RKO (cell line): Measurements from ENCODE around the gene NFKBIB.
"Not testable (repeated sequence)": the region's sequence is repeated elsewhere in the genome, so short reads cannot be mapped to it uniquely, and the experiment has no call there.

Experiments used
- DNase-seq: peaks from one replicate; pipeline ENCODE4 v3.0.0-alpha.2; 2016; ENCODE audit warnings: low spot score

NFKBIB gene

GRCh38 chr19:38875656-38876395 lies 23.9 kb upstream of the NFKBIB start:
- DNase-seq, result no peak

DNA sequence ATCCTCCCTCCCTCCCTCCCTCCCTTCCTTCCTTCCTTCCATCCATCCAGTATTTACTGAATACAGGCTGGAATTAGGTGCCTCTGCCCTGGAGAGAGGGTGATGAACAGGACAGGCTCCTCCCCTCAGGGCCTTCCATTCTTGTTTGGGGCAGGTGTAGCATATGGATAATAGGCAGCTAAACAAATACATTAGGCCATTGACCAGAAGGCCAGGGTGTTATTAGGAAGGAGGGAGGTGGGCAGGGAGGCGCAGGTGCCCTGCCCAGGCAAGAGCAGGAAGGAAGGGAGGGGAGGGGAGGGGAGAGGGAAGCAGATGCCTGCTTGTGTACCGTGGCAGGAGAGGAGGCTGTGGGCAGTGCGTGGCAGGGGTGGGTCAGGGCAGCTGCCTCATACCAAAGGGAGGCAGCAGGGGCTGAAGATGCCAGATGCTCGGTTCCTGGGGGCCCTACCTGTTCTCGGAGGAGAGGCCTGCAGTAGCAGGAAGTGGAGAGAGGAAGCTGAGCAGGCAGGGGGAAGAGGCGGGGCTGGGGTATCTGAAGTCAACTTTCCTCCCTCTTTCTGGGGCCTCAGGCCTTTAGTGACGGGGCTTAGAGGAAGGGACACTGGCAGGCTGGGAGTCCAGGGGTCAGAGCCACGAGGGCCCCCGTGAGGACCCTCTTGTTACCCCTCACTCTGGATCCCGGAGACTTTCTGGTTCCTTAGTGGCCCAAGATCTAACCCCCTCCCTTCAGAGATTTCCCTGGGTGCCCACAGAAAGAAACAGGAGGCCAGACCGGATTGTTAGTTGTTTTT lies 21.8 kb upstream of the NFKBIB start, which contains the start of gene RINL:
TSS of gene RINL (minus strand) at position 495 of the 794 bp plus-strand sequence. CDS start 1,533 bp downstream, outside the sequence.
- DNase-seq, result no peak

DNA sequence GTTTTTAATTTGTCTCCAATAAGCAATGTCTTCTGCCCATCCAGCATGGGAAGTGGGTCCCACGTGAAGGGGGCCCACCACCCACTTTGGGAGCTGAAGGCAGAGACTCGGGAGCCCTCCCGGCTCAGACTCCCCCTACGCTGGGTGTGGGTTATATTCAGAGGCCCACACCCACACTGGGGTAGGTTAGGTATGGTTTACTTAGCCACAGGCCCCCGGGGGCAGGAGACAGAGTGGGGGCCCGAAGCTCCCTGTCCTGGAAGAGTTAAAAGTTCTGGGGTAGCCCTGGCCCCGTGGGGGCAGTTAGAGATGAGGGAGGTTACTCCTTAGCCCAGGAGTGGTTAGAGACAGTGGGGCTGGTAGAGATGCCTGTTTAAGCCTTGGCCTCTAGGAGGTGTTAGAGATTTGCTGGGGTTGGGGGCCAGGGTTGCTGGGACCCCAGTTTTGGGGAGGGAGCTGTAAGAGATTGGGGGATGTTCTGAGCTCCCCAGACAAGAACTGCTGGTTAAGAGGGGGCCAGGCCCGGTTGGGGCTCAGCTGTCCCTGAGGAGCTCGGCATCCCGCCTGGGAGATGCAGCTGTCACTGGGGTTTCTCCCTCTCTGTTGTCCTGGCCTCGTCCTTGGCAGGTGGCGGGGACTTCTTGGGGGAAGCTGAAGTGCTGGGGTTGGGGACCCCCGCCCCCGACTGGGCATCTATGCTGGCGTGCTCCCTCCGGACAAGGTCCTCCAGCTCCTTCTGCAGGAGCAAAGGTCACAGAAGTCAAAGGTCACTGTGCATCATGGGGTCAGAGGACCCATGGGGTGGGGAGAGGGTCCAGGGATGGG lies 21.0 kb upstream of the NFKBIB start:
- DNase-seq, result no peak

DNA sequence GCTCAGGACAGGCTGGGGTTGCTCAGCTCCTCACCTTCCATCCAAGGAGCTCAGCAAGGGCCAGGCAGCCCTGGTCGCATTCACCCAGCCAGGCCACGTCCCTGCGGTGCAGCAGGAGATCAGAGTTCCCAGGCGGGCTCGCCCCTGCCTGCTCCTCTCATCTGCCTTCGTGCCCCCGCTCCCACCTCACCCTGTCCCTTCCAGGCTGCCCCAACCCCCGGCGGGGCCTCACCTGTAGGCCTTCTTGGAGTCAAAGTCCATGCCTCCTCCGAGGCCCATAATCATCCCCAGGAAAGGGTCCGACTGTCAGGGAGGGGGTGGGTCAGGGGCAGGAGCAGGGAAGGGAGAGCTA lies 20.4 kb upstream of the NFKBIB start:
- DNase-seq, result no peak

GRCh38 chr19:38880076-38880881 lies 19.5 kb upstream of the NFKBIB start:
- no peak for DNase-seq

DNA sequence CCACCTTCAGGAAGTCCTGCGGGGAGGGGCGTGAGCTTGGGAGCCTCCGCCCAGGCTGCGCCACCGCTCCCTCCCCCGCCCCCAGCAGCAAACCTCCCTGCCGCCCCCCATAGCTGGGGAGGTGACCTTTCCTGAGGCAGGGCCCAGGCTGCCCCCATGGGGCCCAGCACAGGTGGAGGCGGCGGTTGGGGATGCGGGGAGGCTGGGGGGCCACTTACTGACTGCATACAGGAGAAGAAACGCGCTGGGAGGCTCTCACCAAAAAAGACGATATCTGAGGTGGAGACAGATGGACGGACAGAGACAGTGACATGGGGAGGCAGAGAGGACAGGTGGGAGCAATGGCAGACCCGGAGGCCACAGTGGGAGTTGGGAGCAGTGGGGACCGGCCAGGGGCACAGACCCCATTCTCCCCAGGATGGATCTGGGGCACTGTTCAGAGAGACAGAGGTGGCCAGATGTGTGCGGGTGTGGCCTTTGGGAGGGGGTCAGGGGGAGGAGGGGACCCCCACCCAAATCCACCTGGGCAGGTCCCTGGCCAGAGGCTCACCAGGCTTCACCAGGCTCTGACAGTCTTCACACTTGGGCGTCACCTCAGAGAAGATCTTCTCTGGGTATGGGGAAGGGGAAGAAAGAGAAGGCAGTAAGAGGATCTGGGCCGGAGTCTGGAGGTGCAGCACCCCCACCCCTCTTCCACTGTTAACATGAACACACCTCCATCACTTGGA lies 18.7 kb upstream of the NFKBIB start:
- no peak for DNase-seq

GRCh38 chr19:38883286-38883685 lies 16.5 kb upstream of the NFKBIB start:
- no peak for DNase-seq

DNA sequence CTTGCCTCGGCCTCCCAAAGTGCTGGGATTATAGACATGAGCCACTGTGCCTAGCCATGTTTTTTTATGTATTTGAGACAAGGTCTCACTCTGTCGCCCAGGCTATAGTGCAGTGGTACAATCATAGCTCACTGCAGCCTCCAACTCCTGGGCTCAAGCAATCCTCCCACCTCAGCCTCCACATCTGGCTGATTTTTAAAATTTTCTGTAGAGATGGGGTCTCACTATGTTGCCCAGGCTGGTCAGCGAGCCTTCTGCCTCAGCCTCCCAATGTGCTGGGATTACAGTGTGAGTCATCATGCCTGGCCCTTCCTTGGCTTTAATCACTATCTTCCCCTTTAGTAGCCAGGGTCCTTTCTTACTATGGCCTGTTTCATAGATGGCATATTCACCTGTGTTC lies 15.1 kb upstream of the NFKBIB start:
- not testable (repeated sequence) for DNase-seq

- no peak for DNase-seq
Measured at GRCh38 chr19:38888876-38889275, 10.9 kb upstream of the NFKBIB start.

DNA sequence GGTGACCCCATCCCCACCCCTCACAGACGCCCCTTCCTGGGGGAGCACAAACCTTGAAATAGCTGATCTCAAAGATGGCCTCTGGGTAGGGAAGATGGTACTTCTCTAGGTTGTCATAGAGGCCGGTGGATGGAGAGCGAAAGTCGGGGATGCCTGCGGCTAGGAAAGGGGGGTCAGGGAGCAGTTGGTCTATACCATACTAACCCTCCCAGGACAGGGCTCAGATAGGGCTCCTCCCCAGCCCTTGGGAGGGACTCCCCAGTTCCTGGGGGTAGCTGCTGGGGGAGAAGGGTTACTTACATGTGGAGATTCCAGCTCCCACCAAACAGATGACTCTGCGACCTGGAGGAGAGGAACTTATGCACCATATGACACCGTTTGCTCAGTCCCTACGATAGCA lies 10.0 kb upstream of the NFKBIB start:
- no peak for DNase-seq

- no peak for DNase-seq
Measured at GRCh38 chr19:38890686-38891085, 9.1 kb upstream of the NFKBIB start.

DNA sequence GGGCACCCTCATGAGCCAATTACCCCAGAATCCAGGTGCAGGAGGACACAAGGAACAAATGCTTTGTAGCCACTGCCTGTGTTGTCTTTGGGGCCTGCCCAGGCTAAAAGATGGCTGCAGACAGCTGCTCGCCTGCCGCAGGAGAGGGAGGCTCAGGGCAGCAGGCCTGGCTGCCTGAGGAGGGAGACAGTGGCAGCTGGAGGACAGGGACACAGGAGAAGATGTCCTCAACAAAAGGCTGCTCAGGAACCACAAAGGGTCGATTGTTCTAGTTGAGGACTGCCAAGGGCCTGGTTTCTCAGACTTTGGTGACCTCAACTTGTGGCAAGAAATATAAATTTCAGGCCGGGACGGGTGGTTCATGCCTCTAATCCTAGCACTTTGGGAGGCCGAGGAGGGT lies 8.0 kb upstream of the NFKBIB start:
- DNase-seq, result no peak

- no peak for DNase-seq
Measured at GRCh38 chr19:38892841-38893240, 6.9 kb upstream of the NFKBIB start.

GRCh38 chr19:38893341-38893771 lies 6.4 kb upstream of the NFKBIB start:
- no peak for DNase-seq

GRCh38 chr19:38894968-38895367 lies 4.8 kb upstream of the NFKBIB start:
- DNase-seq, result no peak

DNA sequence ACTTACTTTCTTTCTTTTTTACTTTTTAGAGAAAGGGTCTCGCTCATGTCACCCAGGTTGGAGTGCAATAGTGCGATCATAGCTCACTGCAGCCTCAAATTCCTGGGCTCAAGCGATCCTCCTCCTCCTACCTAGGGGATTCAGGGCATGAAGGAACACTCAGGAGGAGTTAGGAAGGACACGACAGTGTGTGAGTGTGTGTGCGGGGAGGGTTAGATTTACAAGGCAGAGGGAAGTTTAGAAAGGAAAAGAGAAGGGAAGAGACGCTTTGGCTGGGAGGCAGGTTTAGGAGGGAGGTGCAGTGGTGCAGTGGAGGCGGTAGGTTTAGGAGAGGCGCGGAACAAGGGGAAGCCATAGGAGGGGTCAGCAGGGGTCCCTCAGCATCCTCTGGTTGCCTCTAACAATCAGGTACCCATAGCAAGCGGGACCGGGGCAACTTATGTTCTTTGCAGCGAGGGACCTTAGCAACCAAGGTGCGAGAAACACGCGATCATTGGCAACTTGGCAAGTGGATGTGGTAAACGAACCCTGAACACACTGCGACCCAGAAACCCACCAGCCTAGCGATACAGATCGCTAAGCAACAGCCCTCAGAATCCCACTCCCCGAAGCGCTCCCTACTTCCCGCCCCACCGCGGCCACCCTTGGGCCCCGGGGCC lies 852 bp upstream of the NFKBIB start:
- DNase-seq, result peak; percentile 31

- DNase-seq, result peak; percentile 85
Measured at GRCh38 chr19:38900202-38900629, 447 bp downstream of the NFKBIB start.

DNA sequence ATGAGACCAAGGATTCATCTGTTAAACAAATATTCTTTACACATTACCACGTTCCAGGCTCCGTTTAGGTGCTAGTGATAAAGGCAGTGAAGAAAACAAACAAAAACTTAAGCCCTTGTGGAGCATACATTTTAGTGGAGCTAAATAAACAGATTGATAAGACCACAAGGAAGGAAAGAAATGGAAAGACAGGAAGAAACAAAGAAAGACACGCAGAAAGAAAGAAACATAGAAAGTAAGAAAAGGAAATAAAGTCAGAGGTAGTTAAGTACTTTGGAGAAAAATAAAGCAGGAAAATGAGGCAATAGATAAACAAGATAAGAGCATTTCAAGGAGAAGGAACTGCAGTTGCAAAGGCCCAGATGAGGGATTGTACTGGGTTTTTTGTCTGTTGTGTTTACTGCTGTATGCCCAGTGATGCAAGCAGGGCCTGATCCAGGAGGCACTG lies 998 bp downstream of the NFKBIB start:
- peak; percentile 28 for DNase-seq

GRCh38 chr19:38901683-38902082 lies 1.9 kb downstream of the NFKBIB start:
- no peak for DNase-seq
